ENCODE results near the gene PRPF6. TPM values are rescaled to one million over a fixed set of nuclear protein-coding genes. Genes with fewer than 3 reads are reported as not detected.
A peak's percentile ranks its signal among the peaks of the same experiment; 100 is the strongest.

PRPF6 gene
- total and polyA plus RNA-seq, 2 of the 13 experiments (the other 11 are each of a cell fraction or from before 2014, with no cell fraction given), result 63.7 to 101 TPM

GRCh38 chr20:64056889-64057627 is 76.1 kb downstream of the PRPF6 start (continued):
- TF ChIP-seq HMGXB4 (CRISPR knock-in tag; IDR thresholded peaks at IDR 0.05; ENCODE audit: borderline replicate concordance in 1 of 2, low read depth in 1 of 2) (peak in 1 of 2 experiments; percentile 46; a peak in 1 of 4 replicates), ZNF674 (CRISPR knock-in tag; IDR thresholded peaks at IDR 0.05; ENCODE audit: low read depth) (0 out of 2 replicates have a peak, but pooled peaks have one; percentile 56), RFX3 (CRISPR knock-in tag; IDR thresholded peaks at IDR 0.05) (no peak), BCL3 (CRISPR knock-in tag; IDR thresholded peaks at IDR 0.05) (peak; percentile 86), ZNF687 (CRISPR knock-in tag; IDR thresholded peaks at IDR 0.05) (peak; percentile 97), ZBTB4 (CRISPR knock-in tag; IDR thresholded peaks at IDR 0.05; ENCODE audit: borderline replicate concordance) (peak; percentile 100), ZBTB3 (CRISPR knock-in tag; IDR thresholded peaks at IDR 0.05; ENCODE audit: borderline replicate concordance, low read depth) (no peak), ZNF543 (CRISPR knock-in tag; IDR thresholded peaks at IDR 0.05) (peak; percentile 75), ZBTB38 (CRISPR knock-in tag; IDR thresholded peaks at IDR 0.05) (peak; percentile 100), ZNF180 (CRISPR knock-in tag; IDR thresholded peaks at IDR 0.05; ENCODE audit: borderline replicate concordance, low read depth) (no peak), CHD4 (IDR thresholded peaks at IDR 0.05; ENCODE audit: borderline replicate concordance, low read length) (peak; percentile 74; the same call in 1 of the 2 replicates), BORCS8-MEF2B (CRISPR knock-in tag; IDR thresholded peaks at IDR 0.05) (peak; percentile 82), PAX8 (CRISPR knock-in tag; IDR thresholded peaks at IDR 0.05; ENCODE audit: borderline replicate concordance) (no peak), ZNF451 (CRISPR knock-in tag; IDR thresholded peaks at IDR 0.05) (no peak)

Data from HepG2 (cell line).